SK-N-DZ (cell line): Measurements from ENCODE around the gene GPHB5. TPM values are rescaled to one million over a fixed set of nuclear protein-coding genes. Genes with fewer than 3 reads are reported as not detected.
A peak's percentile ranks its signal among the peaks of the same experiment; 100 is the strongest.
"Not testable (repeated sequence)": the region's sequence is repeated elsewhere in the genome, so short reads cannot be mapped to it uniquely, and the experiment has no call there.

Source experiments
- DNase-seq: peaks from one replicate; pipeline ENCODE4 v3.0.0-alpha.2; 2015; ENCODE audit warnings: low spot score
- polyA plus RNA-seq, 2 experiments: library from polyadenylated mRNA; depleted of rRNA; stranded (reverse); fragments of >200 nt; gene quantifications; 2 replicates each; pipeline ENCODE4 v1.2.3, GENCODE V29; 2014

The GPHB5 gene, protein sequence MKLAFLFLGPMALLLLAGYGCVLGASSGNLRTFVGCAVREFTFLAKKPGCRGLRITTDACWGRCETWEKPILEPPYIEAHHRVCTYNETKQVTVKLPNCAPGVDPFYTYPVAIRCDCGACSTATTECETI
- polyA plus RNA-seq (2014; cell fraction: cytosol; rRNA removed): not detected in 2 replicates
- polyA plus RNA-seq (2014; cell fraction: nucleus; rRNA removed): not detected in 2 replicates

DNA sequence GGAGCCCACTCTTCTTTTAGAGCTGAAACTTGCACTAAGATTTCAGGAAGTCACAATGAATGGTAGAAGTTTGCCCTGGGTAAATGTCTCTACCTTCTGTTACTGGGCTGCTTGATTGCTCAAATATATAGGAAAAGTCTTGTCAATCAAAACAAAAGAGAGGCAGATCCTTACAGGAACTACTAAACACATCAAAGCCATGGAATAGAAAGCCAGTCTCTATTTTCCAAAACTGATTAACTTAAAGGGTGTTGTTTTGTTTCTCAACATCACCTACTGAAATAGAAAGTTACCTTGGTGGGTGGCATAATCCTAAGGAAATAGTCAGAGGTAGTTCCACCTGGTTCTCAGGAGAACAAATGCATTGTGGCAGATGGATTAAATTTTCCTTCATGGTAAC, at the start of gene GPHB5:
TSS of gene GPHB5 (minus strand) at position 101 of the 400 bp plus-strand sequence. CDS start 1,086 bp downstream, outside the sequence.
- no peak for DNase-seq

DNA sequence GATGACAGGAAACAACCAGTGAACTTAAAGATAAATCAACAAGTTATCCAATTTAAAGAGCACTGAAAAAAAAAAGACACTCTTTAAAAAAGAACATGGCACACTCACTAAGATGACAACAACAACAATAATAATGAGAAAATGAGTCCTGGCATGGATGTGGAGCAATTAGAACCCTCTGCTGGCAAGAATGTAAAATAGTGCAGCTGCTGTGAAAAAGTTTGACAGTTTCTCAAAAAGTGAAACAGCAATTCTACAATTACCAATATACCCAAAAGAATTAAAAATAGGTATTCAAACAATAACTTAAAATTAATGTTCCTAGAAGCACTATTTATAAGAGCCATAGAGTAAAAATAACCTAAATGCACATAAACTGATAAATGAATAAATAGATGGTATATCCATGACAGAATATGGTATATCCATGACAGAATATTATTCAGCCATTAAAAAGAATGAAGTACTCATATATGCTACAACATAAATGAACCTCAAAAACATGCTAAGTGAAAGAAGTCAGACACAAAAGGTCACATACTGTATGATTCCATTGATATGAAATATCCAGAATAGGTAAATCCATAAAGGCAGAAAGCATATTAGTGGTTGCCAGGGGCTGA, 49.1 kb upstream of the GPHB5 start:
- DNase-seq: no peak

DNA sequence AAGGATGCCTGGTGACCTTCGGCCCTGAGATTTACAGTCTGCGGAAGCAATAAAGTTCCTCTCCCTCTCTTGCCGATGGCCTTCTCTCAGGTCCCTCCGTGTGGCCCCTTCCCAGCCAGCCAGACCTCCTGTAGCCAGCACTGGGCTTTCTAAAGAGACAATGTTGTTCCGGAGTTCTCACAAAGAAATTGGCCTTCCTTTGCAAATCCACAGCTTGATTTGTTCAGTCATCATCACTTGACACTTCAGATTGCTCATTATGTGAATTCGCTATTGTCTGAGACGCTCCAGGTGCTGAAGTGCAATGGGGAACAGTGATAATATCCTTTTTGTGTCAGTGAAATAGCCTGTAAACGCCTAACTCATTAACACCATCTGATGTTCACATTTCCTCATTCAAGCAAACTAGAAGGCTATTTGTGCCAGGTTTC, 43.7 kb upstream of the GPHB5 start:
- DNase-seq: no peak

DNA sequence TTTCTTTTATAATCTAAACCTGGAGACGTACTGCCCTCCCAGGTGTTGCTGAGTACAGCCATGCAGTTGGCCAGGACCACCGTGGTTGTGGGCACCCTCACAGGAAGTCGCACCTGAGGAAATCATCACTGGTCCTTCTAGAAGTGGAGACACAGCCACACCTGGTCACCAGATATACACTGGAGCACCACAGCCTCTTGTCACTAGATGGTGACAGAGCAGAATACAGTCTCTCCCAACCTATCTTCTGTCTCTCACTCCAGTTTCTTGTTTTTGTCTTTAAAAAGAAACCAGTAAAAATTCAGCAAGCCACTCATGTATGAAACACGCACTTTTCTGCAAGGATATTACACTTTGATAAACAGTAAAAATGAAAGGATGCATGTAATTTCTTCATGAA, 43.1 kb upstream of the GPHB5 start:
- no peak for DNase-seq

DNA sequence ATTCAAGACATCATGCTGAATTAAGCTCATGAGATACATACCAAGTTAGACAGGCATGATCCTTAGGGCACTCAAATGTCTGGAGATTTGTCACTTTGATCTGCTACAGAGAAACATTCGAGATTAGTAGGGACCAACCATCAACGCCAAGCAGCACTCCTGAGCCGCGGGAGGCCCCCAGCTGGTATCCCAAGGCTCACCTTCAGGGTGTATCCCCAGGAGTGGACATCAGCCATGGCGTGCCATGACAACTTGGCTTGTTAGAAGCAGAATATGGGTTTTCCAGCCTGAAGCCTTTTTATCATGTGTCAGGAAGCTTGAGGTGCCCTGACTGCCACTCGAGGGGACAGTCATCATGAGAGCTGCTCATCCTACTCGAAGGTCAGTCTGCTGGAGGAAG, 39.1 kb upstream of the GPHB5 start:
- no peak for DNase-seq

DNA sequence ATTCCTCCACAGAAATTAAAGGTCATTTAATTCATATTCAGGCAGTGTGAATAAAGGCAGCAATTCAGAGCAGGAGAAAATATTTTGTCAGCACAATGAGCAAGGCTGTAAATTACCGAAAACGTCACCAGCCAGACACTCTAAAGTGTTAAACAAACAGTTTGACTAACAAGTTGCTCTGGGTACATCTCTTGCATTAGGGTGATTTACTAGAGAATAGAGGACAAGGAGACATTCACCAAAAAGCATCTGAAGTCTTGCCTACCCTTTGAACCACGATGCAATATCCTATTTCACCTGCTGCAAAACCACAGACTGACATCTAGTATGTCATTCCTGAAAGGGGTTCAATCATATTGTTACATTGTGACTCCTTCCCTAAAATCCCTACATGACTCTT, 27.1 kb upstream of the GPHB5 start:
- no peak for DNase-seq

DNA sequence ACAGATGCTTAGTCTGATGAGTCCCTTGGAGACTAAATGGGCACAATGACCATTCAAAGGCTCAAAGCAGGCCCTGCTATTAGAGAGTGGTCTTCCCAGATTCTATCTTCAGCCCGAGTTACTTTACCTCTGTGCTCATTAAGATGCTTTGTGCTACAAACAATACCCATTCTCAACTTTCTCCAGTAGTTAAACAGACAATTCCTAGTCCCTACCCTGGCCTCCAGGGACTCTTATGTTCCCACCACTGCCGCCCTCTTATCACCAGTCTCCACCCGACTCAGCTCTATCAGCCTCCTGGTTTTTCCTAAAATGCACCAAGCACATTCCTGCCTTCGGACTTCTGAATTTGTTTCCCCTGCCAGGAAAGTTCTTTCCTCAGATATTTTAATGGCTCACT, 25.6 kb upstream of the GPHB5 start:
- no peak for DNase-seq

DNA sequence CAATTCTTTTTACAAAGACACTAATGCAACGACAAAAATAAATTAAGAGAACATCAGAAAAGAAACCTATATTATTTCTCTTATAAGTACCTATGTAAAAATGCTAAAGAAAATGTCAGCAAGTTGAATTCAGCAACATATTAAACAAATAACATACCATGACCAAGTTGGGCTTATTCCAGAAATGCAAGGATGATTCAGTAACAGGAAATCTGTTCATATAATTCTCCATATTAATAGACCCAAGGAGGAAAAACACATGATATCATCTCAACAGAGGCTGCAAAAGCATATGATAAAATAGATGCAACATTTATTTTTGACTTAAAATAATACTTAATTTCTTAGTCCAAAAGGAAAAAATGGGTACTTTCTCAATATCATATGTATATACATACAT, 25.1 kb upstream of the GPHB5 start:
- DNase-seq: no peak

DNA sequence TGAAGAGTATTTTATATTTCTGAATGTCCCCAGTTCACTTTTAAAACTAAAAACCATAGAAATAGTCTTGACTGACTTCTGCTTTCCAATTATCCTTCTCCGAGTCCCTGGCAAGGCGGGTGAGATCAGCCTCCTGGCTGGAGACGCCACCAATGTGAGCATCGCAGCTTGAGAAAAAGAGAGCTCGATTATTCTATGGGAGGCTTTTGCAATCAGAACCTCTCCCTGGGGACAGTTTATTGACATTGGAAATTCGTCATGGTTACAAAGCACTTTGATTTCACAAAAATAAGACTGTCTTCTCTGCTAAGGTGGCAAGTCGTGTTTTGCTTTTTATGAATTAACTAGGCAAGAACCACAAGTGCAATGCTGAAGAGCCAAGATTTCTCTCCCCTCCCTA, 23.6 kb upstream of the GPHB5 start:
- DNase-seq: no peak

DNA sequence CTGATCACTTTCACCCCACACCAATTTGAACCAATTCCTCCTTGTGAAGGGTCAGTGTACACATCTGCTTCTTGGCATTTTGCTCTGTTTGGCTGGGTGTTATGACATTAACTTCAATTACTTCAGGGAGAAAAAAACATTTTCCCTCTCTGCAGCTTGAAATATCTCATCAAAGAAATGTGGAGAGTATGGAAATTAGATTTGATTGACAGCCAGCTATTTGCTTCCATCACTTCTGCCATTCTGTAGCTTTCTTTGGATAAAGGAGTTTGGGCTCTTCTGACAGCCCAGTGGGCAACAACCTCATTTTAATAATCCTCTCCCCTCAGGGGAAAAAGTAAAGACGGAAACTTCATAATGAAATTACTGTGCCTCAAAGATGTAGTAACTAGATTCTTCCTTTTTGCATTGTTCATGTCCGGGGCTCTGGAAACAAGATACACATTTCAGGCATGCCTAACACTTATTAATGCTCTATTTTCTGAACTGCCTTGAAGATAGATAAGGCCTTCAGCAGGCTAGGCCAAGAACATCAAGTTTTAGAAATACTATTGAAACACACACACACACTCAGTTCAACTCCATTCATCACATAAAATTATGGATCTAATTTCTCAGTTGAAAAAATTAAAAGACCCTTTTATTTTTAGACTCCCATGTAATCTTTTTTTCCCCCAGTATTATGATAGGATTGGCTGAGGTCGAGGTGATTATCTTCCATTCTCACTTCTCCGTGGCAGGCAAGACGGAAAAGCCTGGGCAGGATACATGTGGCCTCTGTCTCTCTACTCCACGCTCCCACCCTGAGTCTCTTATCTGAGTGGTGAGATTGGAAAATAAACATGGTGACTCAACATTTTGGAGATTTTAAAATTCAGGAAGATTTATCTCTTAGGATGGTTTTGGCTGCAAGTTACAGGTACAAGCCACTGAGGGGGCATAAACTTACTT, 10.3 kb upstream of the GPHB5 start:
- no peak for DNase-seq

DNA sequence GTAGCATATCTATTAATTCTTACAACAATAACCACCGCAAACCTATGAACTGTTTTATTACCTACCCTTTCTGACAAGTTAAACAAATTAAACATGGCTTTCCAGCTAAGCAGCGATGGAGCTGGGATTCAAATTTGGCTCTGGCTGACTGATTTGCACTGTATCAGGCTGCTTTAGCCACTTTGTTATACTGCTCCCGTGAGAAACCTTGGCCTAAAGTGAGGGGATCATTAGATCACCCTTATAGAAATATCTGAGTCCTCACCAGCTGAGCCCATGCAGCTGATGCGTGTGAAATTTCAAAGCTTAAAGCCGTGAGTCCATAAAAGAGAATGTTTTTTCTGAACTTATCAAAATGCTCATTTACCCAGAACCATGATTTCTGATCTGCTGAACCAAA, 8.1 kb upstream of the GPHB5 start:
- DNase-seq: no peak

DNA sequence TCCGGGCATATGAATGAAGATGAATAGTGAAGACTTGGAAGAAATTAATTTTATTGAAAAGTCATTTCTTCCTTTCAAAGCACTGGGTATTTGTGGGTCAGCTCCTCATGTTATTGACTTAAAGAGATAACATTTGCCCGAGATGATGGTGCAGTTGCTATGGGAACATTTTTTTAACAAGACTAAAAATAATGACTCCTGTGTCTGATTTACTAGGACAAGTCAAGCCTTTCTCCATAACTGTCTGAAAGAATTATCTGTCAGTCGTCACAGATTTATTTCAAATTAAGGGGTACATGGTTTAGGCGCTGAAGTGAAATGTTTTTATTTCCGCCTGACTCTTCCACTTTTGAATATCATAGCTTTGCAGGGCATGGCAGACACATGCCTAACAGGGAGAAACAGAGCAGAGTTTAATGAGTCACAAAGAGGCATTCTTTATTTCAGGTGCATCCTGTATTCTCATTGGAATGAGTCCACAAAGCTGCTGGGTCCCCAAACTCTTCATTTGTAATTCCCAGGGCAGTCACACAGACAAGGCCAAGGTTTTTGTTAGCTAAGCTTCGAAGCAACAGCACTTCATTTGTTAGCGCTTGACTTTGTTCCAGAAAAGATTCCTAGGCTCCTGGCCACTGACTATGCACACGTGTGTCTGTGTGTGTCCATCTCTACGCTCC, 4.3 kb upstream of the GPHB5 start:
- no peak for DNase-seq

DNA sequence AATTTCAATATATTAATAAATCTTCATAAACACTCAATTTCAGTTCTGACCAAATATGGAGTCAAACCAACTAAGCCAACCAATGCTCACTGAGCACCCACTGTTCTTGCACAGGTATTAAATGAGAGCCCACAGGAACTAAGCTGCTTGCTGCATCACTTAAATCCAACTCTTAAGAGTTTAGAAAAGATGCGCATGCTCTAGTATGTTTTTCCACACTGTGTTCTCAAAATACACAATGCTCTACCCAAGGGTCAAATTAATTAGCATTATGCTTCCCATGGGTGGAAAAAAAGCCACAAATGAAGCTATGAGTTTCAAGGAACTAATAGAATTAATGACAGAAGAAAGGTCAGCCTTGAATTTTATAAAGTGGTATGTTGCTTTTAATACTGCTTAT, 3.7 kb upstream of the GPHB5 start:
- no peak for DNase-seq

DNA sequence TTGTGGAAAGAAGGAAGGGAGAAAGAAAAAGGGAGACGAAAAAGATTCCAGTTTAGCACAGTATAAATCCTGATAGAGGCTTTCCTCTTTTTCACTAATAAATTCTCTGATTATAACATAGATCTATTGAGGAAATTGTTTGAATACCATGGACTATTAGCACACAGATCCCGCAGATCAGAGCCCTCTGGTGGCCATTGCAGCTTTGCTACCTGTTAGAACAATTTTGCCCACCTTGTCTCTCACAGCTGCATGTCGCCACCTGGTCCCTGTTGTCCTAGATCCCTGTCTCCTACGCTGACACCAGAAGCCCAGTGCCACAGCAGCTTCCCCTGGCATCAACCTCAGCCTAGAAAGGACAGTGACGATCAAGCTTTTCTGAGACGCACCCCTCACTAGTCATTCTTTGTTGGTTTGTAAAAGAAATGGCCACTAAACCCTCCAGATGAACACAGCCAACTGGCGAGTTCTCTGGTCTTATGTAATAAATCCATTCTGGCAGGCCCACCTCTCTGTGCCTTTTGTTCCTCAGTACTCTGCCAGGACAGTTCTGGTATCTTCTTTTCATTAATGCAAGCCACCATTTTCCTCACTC, 9.9 kb downstream of the GPHB5 start:
- DNase-seq: peak; percentile 6

DNA sequence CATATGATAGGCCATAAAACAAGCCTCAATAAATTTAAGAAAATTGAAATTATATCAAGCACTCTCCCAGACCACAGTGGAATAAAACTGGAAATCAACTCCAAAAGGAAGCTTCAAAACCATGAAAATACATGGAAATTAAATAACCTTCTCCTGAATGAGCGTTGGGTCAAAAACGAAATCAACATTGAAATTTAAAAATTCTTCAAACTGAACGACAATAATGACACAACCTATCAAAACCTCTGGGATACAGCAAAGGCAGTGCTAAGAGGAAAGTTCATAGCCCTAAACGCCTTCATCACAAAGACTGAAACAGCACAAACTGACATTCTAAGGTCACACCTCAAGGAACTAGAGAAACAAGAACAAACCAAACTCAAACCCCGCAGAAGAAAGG, 14.3 kb downstream of the GPHB5 start:
- DNase-seq: not testable (repeated sequence)

DNA sequence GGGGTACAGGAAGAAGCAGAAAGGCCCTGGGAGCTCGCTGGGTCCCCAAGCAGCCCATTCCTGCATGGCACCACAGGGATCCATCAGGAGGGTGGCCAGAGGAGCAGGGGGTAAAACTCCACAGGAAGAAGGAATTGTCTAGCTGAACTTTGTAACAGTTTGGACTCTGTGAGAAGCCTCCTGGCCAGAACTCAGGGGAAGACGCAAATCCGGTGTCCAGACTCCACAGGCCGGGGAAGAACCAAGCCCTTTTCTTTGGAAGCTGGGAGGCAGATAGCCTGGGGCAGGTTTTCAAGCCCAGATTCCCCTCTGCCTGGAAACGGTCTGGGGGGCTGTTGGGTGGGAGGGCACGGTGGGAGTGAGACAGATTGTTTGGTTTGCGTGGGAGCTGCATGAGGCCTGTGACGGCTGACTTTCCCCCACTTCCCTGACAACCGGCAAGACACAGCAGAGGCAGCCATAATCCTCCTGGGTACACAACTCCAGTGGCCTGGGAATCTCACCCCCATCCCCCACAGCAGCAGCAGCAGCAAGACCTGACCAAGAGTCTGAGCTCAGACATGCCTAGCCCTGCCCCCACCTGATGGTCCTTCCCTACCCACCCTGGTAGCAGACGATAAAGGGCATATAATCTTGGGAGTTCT, 16.7 kb downstream of the GPHB5 start:
- no peak for DNase-seq

DNA sequence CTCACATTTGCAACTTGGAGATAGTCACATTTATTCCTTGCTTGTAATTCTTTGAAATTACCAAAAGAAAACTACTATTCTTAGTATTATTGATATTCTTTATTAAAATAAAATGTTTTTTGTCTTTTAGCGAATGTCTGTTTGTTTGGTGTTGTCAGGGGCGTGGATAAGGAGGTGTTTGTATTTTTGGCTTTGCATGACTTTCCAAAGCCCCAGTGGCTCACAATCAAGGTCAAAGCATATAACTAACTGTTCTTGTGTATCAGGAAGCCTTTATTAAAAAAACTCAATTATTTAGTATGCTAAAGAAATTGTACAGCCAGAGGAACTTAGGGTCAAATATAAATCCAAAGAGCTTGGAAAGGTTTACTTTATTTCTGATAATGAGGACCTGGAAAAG, 17.9 kb downstream of the GPHB5 start:
- DNase-seq: no peak

DNA sequence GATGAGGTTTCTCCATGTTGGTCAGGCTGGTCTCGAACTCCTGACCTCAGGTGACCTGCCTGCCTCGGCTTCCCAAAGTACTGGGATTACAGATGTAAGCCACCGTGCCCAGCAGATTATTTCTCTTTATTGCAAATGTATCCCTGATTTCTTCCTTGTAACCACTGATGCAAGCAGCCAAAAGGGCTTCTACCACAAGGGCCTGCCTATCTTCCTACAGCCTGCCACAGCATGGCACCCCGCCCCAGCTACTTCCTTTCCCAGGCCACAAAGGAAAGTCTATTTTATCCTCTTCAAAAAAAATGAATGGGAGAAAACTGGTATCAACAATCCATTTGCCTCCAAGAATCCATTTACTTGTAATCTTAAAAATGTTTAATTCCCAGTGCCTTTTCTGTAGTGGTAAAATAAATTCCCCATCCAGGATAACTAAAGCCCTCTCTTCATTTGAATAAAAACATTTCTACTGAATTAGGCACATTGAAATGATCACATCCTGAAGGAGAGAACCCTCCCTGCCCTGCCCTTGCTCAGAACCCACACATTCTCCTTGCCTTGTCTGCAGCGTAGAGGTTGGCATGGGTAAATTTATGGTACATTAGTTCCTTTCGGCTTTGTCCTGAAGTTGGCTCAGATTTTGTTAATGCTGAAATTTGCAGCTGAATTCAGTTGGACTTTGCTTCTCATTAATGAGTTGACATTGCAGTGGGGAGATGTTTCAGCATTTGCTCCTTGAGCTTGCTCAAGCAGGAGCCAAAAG, 19.2 kb downstream of the GPHB5 start:
- DNase-seq: no peak

DNA sequence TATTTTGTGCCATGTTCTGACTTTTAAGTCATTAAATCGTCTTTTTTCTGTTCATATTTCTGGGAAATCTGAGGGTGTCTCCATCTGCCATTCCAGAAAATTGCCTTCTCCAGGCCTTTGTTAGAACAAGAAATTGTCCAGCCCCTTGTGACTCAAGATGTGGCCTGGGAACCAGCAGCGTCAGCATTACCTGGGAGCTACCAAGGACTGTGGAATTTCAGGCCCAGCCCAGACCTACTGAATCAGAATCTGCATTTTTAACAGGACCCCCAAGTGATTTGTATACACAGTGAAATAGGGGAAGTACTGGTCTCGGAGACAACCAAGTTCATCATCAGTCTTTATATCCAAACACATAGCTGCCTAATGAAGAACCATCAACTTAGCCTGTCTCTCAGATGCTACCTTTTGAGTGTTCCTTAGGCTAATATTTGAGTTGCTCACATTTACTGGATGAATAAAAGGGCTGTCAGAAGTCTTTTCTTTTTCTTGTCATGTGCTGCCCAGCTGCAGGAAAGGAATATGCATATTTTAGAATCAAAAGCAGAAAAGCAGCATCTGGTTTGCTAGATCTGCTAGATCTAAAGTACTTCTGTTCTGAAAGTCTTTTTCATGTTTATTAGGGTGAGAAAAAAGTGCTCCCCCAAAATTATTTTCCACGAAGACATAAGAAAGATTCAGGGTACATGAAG, 21.2 kb downstream of the GPHB5 start:
- DNase-seq: no peak
